Chondrocyte (in vitro differentiated cells): ENCODE data around the gene TRPM6. TPM values are rescaled to one million over a fixed set of nuclear protein-coding genes. Genes with fewer than 3 reads are reported as not detected.

Source experiments
- DNase-seq: peaks from one replicate; pipeline ENCODE4 v3.0.0; 2021; ENCODE audit warnings: mixed read lengths, low spot score
- H3K27ac Mint-ChIP-seq: one replicate; pipeline ENCODE4 v1.8.0; 2021; ENCODE audit warnings: mild to moderate bottlenecking, moderate library complexity, mixed read lengths; ENCODE audit not compliant: unreplicated experiment
- H3K27me3 Mint-ChIP-seq: 2 replicates; pipeline ENCODE4 v1.8.0; 2021; ENCODE audit warnings: low read depth, mixed read lengths
- H3K36me3 Mint-ChIP-seq: 2 replicates; pipeline ENCODE4 v1.8.0; 2021; ENCODE audit warnings: low read depth, mixed read lengths
- H3K4me1 Mint-ChIP-seq: 2 replicates; pipeline ENCODE4 v1.8.0; 2021; ENCODE audit warnings: low read depth, mild to moderate bottlenecking, mixed read lengths
- H3K4me3 Mint-ChIP-seq: one replicate; pipeline ENCODE4 v1.8.0; 2021; ENCODE audit warnings: mild to moderate bottlenecking, moderate library complexity, mixed read lengths; ENCODE audit not compliant: unreplicated experiment
- H3K9me3 Mint-ChIP-seq: 2 replicates; pipeline ENCODE4 v1.8.0; 2021; ENCODE audit warnings: low read depth, mixed read lengths
- CTCF ChIP-seq: fragments of 200-600 bp; sonication (generic); IDR thresholded peaks from 2 replicates; pipeline ENCODE4 v1.5.0; 2021; ENCODE audit warnings: antibody characterized with exemption, mild to moderate bottlenecking, moderate library complexity
- total RNA-seq: library from RNA; stranded (reverse); gene quantifications from 3 replicates; pipeline ENCODE4 v1.2.1, GENCODE V29; 2021

The TRPM6 gene
- total RNA-seq, 1 donor from 2014 or later, result 0.02 TPM

- peaks cover 12% of the 10 kb centered on the region for H3K27me3 Mint-ChIP-seq
- no peaks in the 10 kb centered on the region for H3K4me1 Mint-ChIP-seq
- no peak for TF ChIP-seq CTCF
- no peak overlapping the region for H3K4me3 Mint-ChIP-seq
- no peaks in the 10 kb centered on the region for H3K9me3 Mint-ChIP-seq
- H3K36me3 Mint-ChIP-seq, result peaks cover 1% of the 10 kb centered on the region
- H3K27ac Mint-ChIP-seq, result no peak overlapping the region
- no peak for DNase-seq
Measured at GRCh38 chr9:74719306-74719705, 168.4 kb downstream of the TRPM6 start.

GRCh38 chr9:74718709-74719108 is 169.0 kb downstream of the TRPM6 start:
- no peaks in the 10 kb centered on the region for H3K9me3 Mint-ChIP-seq
- peaks cover 15% of the 10 kb centered on the region for H3K27me3 Mint-ChIP-seq
- H3K27ac Mint-ChIP-seq, result no peak overlapping the region
- no peak for DNase-seq
- H3K36me3 Mint-ChIP-seq, result peaks cover 1% of the 10 kb centered on the region
- no peak overlapping the region for H3K4me3 Mint-ChIP-seq
- H3K4me1 Mint-ChIP-seq, result no peaks in the 10 kb centered on the region
- no peak for TF ChIP-seq CTCF

- DNase-seq, result no peak
- Mint-ChIP-seq H3K36me3 (no peaks in the 10 kb centered on the region), H3K4me1 (no peaks in the 10 kb centered on the region), H3K27ac (no peak overlapping the region), H3K9me3 (no peaks in the 10 kb centered on the region), H3K27me3 (peaks cover 11% of the 10 kb centered on the region), H3K4me3 (no peak overlapping the region)
- TF ChIP-seq CTCF, result no peak
Measured at GRCh38 chr9:74711341-74711740, 176.4 kb downstream of the TRPM6 start.

GRCh38 chr9:74697535-74697934 is 190.2 kb downstream of the TRPM6 start:
- Mint-ChIP-seq H3K27ac (no peak overlapping the region), H3K4me3 (no peak overlapping the region), H3K36me3 (no peaks in the 10 kb centered on the region), H3K9me3 (peaks cover 2% of the 10 kb centered on the region), H3K27me3 (peaks cover 9% of the 10 kb centered on the region), H3K4me1 (no peaks in the 10 kb centered on the region)
- no peak for TF ChIP-seq CTCF
- DNase-seq, result no peak

- H3K27me3 Mint-ChIP-seq, result peaks cover 9% of the 10 kb centered on the region
- no peak for DNase-seq
- H3K4me1 Mint-ChIP-seq, result no peaks in the 10 kb centered on the region
- H3K27ac Mint-ChIP-seq, result no peak overlapping the region
- TF ChIP-seq CTCF, result no peak
- no peak overlapping the region for H3K4me3 Mint-ChIP-seq
- no peaks in the 10 kb centered on the region for H3K36me3 Mint-ChIP-seq
- no peaks in the 10 kb centered on the region for H3K9me3 Mint-ChIP-seq
Measured at GRCh38 chr9:74696520-74696919, 191.2 kb downstream of the TRPM6 start.
